Mesendoderm (in vitro differentiated cells): ENCODE measurements around the gene DCC.

Experiments used
- DNase-seq: peaks from one replicate; pipeline ENCODE4 v3.0.0; 2013
- H2AK5ac ChIP-seq: 2 replicates; pipeline ENCODE4 v1.6.1; 2013; ENCODE audit warnings: low read length, inconsistent platforms
- H2BK120ac ChIP-seq: 2 replicates; pipeline ENCODE4 v1.6.1; 2013; ENCODE audit warnings: low read depth, mild to moderate bottlenecking, low read length, moderate library complexity, mixed read lengths
- H2BK15ac ChIP-seq: replicated peaks from 2 replicates; pipeline ENCODE4 v1.6.1; 2013; ENCODE audit warnings: low read depth, mild to moderate bottlenecking, moderate library complexity
- H2BK5ac ChIP-seq: 2 replicates; pipeline ENCODE4 v1.6.1; 2013; ENCODE audit warnings: low read length, inconsistent platforms
- H3K18ac ChIP-seq: 2 replicates; pipeline ENCODE4 v1.6.1; 2013; ENCODE audit warnings: mild to moderate bottlenecking, low read length, mixed read lengths
- H3K23ac ChIP-seq: one replicate; pipeline ENCODE4 v1.6.1; 2013; ENCODE audit warnings: low read length
- H3K27ac ChIP-seq: 2 replicates; pipeline ENCODE4 v1.5.1; 2013; ENCODE audit warnings: low read depth, mild to moderate bottlenecking, inconsistent platforms, low read length, moderate library complexity
- H3K27me3 ChIP-seq: 2 replicates; pipeline ENCODE4 v1.6.1; 2013; ENCODE audit warnings: low read length, control low read depth, mild to moderate bottlenecking, inconsistent platforms; ENCODE audit not compliant: insufficient read depth, poor library complexity
- H3K36me3 ChIP-seq: 2 replicates; pipeline ENCODE4 v1.6.1; 2013; ENCODE audit warnings: low read length, inconsistent platforms; ENCODE audit not compliant: control insufficient read depth, insufficient read depth
- H3K4ac ChIP-seq: one replicate; pipeline ENCODE4 v1.6.1; 2013; ENCODE audit warnings: low read depth, mild to moderate bottlenecking, low read length, moderate library complexity
- H3K4me1 ChIP-seq: 2 replicates; pipeline ENCODE4 v1.6.1; 2013; ENCODE audit warnings: low read depth, low read length, inconsistent platforms; ENCODE audit not compliant: control insufficient read depth
- H3K4me2 ChIP-seq: 2 replicates; pipeline ENCODE4 v1.6.1; 2013; ENCODE audit warnings: low read length
- H3K4me3 ChIP-seq: 2 replicates; pipeline ENCODE4 v1.5.1; 2013; ENCODE audit warnings: mild to moderate bottlenecking, low read length
- H3K56ac ChIP-seq: one replicate; pipeline ENCODE4 v1.6.1; 2013; ENCODE audit warnings: low read length
- H3K79me1 ChIP-seq: 2 replicates; pipeline ENCODE4 v1.6.1; 2013; ENCODE audit warnings: low read length, inconsistent platforms
- H3K79me2 ChIP-seq: 2 replicates; pipeline ENCODE4 v1.6.1; 2013; ENCODE audit warnings: mild to moderate bottlenecking, low read length; ENCODE audit not compliant: control insufficient read depth, insufficient read depth
- H3K9ac ChIP-seq: 2 replicates; pipeline ENCODE4 v1.6.1; 2013; ENCODE audit warnings: low read length, inconsistent platforms
- H4K5ac ChIP-seq: one replicate; pipeline ENCODE4 v1.6.1; 2013; ENCODE audit warnings: low read length
- H4K8ac ChIP-seq: one replicate; pipeline ENCODE4 v1.6.1; 2013; ENCODE audit warnings: low read depth, mild to moderate bottlenecking, control low read depth, low read length, moderate library complexity
- WGBS: extraction: QIAGEN DNeasy Blood & Tissue Kit; methylation state at CpG from one replicate; pipeline ENCODE4 v1.1.7; 2013; ENCODE audit warnings: low lambda C conversion rate, missing lambda C conversion rate; ENCODE audit not compliant: insufficient coverage; ENCODE audit errors: extremely low coverage; 5-methylcytosine and 5-hydroxymethylcytosine counted together

The DCC gene

GRCh38 chr18:52715421-52715820, 375.4 kb downstream of the DCC start:
- H2BK15ac ChIP-seq: no peak overlapping the region

DNA sequence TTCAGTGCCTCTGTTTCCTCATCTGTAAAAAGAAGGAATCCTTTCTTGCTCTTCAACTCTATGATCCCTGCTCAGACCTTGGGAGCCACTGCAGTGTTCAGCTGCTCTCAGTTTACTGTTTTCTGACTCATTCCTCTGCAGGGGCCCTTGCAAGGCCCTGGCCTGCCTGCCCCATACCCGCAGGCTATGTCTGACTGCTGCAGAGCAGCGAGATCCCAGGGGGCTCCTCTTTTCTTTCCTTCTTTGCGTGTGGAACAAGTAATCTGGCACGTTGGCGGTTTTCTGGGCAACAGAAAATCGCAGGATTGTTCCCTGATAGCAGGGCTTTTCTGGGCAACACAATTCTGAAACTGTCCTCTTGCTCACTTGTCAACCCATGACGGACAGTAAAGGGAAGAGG, 376.0 kb downstream of the DCC start:
- WGBS: no CpG with 5 or more reads among the region's 7 CpGs
- no peaks in the 10 kb centered on the region for H3K36me3 ChIP-seq
- no peak overlapping the region for H4K8ac ChIP-seq
- no peak for DNase-seq
- H3K18ac ChIP-seq: no peak overlapping the region
- no peak overlapping the region for H3K4me2 ChIP-seq
- H2BK15ac ChIP-seq: no peak overlapping the region
- H3K27me3 ChIP-seq: no peaks in the 10 kb centered on the region
- no peak overlapping the region for H3K23ac ChIP-seq
- no peak overlapping the region for H4K5ac ChIP-seq
- H3K79me2 ChIP-seq: no peaks in the 10 kb centered on the region
- H3K9ac ChIP-seq: no peak overlapping the region
- H2BK120ac ChIP-seq: no peak overlapping the region
- no peak overlapping the region for H3K27ac ChIP-seq
- no peak overlapping the region for H3K4me3 ChIP-seq
- H2AK5ac ChIP-seq: no peak overlapping the region
- H3K4ac ChIP-seq: no peak overlapping the region
- H3K4me1 ChIP-seq: no peaks in the 10 kb centered on the region
- no peak overlapping the region for H3K56ac ChIP-seq
- H3K79me1 ChIP-seq: no peaks in the 10 kb centered on the region
- H2BK5ac ChIP-seq: no peak overlapping the region

More at GRCh38 chr18:52715421-52715820, 375.4 kb downstream of the DCC start:
- Histone ChIP-seq H4K8ac (peak overlapping the region; percentile 0), H2AK5ac (no peak overlapping the region), H3K36me3 (no peaks in the 10 kb centered on the region), H3K79me1 (no peaks in the 10 kb centered on the region), H2BK120ac (no peak overlapping the region), H3K4me3 (no peak overlapping the region), H3K4me1 (no peaks in the 10 kb centered on the region), H4K5ac (no peak overlapping the region), H3K4me2 (no peak overlapping the region), H3K4ac (no peak overlapping the region), H3K18ac (no peak overlapping the region), H3K9ac (no peak overlapping the region), H2BK5ac (no peak overlapping the region), H3K23ac (no peak overlapping the region), H3K79me2 (no peaks in the 10 kb centered on the region), H3K27ac (no peak overlapping the region), H3K56ac (no peak overlapping the region), H3K27me3 (no peaks in the 10 kb centered on the region)
- peak; percentile 19 for DNase-seq
- WGBS: no CpG with 5 or more reads among the region's 4 CpGs

- no peak overlapping the region for H4K8ac ChIP-seq
- H3K18ac ChIP-seq: no peak overlapping the region
- H3K9ac ChIP-seq: no peak overlapping the region
- no peaks in the 10 kb centered on the region for H3K27me3 ChIP-seq
- no peaks in the 10 kb centered on the region for H3K79me1 ChIP-seq
- no peak overlapping the region for H3K4me2 ChIP-seq
- H3K4me3 ChIP-seq: no peak overlapping the region
- H3K36me3 ChIP-seq: no peaks in the 10 kb centered on the region
- no peak overlapping the region for H2BK15ac ChIP-seq
- WGBS: no CpG with 5 or more reads among the region's 3 CpGs
- H2BK5ac ChIP-seq: no peak overlapping the region
- peak; percentile 27 for DNase-seq
- H3K23ac ChIP-seq: no peak overlapping the region
- H3K4ac ChIP-seq: no peak overlapping the region
- H4K5ac ChIP-seq: no peak overlapping the region
- no peak overlapping the region for H3K27ac ChIP-seq
- no peak overlapping the region for H2AK5ac ChIP-seq
- no peak overlapping the region for H3K56ac ChIP-seq
- no peaks in the 10 kb centered on the region for H3K79me2 ChIP-seq
- no peaks in the 10 kb centered on the region for H3K4me1 ChIP-seq
- H2BK120ac ChIP-seq: no peak overlapping the region
These were observed 377.0 kb downstream of the DCC start for GRCh38 chr18:52716973-52717372.

DNA sequence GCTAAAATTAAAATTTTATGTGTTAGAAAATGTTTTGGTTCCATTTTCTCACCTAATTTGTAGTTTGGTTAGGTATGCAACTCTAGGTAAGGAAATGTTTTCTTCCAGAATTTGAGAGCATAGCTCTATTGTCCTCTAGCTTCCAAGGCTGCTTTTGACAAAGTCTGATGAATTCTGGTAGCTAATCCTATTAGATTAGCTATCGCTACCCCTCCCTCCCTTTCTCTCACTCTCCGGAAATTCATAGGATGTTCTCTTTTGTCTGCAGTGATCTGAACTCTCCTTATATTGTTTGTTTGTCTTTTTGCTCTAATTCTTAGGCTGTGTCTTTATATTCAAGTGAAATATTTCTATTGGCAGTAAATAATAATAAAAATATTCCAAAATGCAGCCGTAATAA, 382.9 kb downstream of the DCC start:
- Histone ChIP-seq H3K79me2 (no peaks in the 10 kb centered on the region), H4K8ac (no peak overlapping the region), H2BK15ac (no peak overlapping the region), H3K4me2 (no peak overlapping the region), H3K4me1 (no peaks in the 10 kb centered on the region), H3K36me3 (no peaks in the 10 kb centered on the region), H2BK5ac (no peak overlapping the region), H2AK5ac (no peak overlapping the region), H3K23ac (no peak overlapping the region), H3K79me1 (no peaks in the 10 kb centered on the region), H3K9ac (no peak overlapping the region), H3K56ac (no peak overlapping the region), H3K27ac (no peak overlapping the region), H3K4me3 (no peak overlapping the region), H4K5ac (no peak overlapping the region), H3K4ac (no peak overlapping the region), H3K18ac (no peak overlapping the region), H3K27me3 (no peaks in the 10 kb centered on the region), H2BK120ac (no peak overlapping the region)
- no CpG with 5 or more reads among the region's 3 CpGs for WGBS
- peak; percentile 8 for DNase-seq

DNA sequence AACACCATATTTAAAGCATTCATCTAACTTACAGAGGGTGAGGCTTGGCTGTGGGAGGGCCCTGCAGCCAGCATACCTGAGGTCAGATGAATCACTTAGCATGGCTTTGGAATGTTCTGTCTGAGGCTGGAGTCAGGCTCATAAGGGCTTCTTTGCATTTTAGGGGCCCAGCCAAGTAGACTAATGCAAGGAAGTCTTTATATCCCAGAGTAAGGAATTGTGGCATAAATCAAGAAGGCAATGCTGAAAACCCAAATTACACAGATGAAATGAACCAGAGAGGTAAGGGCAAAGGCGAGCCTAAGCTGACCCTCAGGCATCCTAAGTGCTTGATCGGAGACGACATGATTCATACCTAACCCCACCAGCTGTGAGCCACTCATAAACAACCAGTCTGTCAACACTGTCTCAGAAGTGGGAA, 383.6 kb downstream of the DCC start:
- Histone ChIP-seq H3K9ac (no peak overlapping the region), H3K27ac (no peak overlapping the region), H3K79me1 (no peaks in the 10 kb centered on the region), H4K5ac (no peak overlapping the region), H4K8ac (no peak overlapping the region), H3K18ac (no peak overlapping the region), H3K79me2 (no peaks in the 10 kb centered on the region), H3K4me1 (no peaks in the 10 kb centered on the region), H2AK5ac (no peak overlapping the region), H2BK120ac (no peak overlapping the region), H3K56ac (no peak overlapping the region), H3K4ac (no peak overlapping the region), H3K23ac (no peak overlapping the region), H3K27me3 (no peaks in the 10 kb centered on the region), H2BK15ac (no peak overlapping the region), H3K4me2 (no peak overlapping the region), H3K4me3 (no peak overlapping the region), H3K36me3 (no peaks in the 10 kb centered on the region), H2BK5ac (no peak overlapping the region)
- DNase-seq: peak; percentile 29
- no CpG with 5 or more reads among the region's 3 CpGs for WGBS

- Histone ChIP-seq H3K4me3 (no peak overlapping the region), H4K5ac (no peak overlapping the region), H3K27me3 (no peaks in the 10 kb centered on the region), H2BK15ac (no peak overlapping the region), H3K23ac (no peak overlapping the region), H4K8ac (no peak overlapping the region), H3K79me2 (no peaks in the 10 kb centered on the region), H2BK120ac (no peak overlapping the region), H3K4me1 (no peaks in the 10 kb centered on the region), H3K9ac (no peak overlapping the region), H3K4ac (no peak overlapping the region), H3K18ac (no peak overlapping the region), H3K27ac (no peak overlapping the region), H3K79me1 (no peaks in the 10 kb centered on the region), H3K56ac (no peak overlapping the region), H2BK5ac (no peak overlapping the region), H3K4me2 (no peak overlapping the region), H3K36me3 (no peaks in the 10 kb centered on the region), H2AK5ac (no peak overlapping the region)
- no peak for DNase-seq
- WGBS: no CpG with 5 or more reads among the region's 3 CpGs
These were observed 391.1 kb downstream of the DCC start for GRCh38 chr18:52730972-52731619.
